Measurements from ENCODE around the gene PCDH9.

GRCh38 chr13:66700117-66700601 lies 530.0 kb downstream of the PCDH9 start:
- no peak for TF ChIP-seq CTCF (IDR thresholded peaks at IDR 0.05)
- TF ChIP-seq POLR2A (IDR thresholded peaks at IDR 0.05), result no peak

Data from heart left ventricle (tissue), 13 donors.